Hepatocyte (in vitro differentiated cells): Measurements from ENCODE around the gene IQCM. TPM values are rescaled to one million over a fixed set of nuclear protein-coding genes. Genes with fewer than 3 reads are reported as not detected.

Experiments used
- DNase-seq: peaks from one replicate; pipeline ENCODE4 v3.0.0-alpha.2; 2016; ENCODE audit warnings: low spot score
- H2AFZ ChIP-seq: fragments of 200-600 bp; sonication (generic); 2 replicates; pipeline ENCODE4 v1.6.0; 2016; ENCODE audit warnings: antibody characterized with exemption, mild to moderate bottlenecking
- H3K27ac ChIP-seq: fragments of 200-600 bp; sonication (generic); 2 replicates; pipeline ENCODE4 v1.5.1; 2016; ENCODE audit warnings: mild to moderate bottlenecking
- H3K27me3 ChIP-seq: fragments of 200-600 bp; sonication (generic); 2 replicates; pipeline ENCODE4 v1.6.1; 2016
- H3K36me3 ChIP-seq: fragments of 200-600 bp; sonication (generic); replicated peaks from 2 replicates; pipeline ENCODE4 v1.5.1; 2016; ENCODE audit warnings: low read depth; ENCODE audit not compliant: insufficient read depth
- H3K4me1 ChIP-seq: fragments of 200-600 bp; sonication (generic); 2 replicates; pipeline ENCODE4 v1.5.1; 2016; ENCODE audit warnings: mild to moderate bottlenecking, moderate library complexity; ENCODE audit not compliant: insufficient read depth
- H3K4me2 ChIP-seq: fragments of 200-600 bp; sonication (generic); 2 replicates; pipeline ENCODE4 v1.6.0; 2016
- H3K4me3 ChIP-seq: fragments of 200-600 bp; sonication (generic); 2 replicates; pipeline ENCODE4 v1.5.1; 2016; ENCODE audit warnings: mild to moderate bottlenecking
- H3K79me2 ChIP-seq: fragments of 200-600 bp; sonication (generic); 2 replicates; pipeline ENCODE4 v1.6.0; 2017; ENCODE audit warnings: mild to moderate bottlenecking
- H3K9me2 ChIP-seq: fragments of 200-600 bp; sonication (generic); replicated peaks from 2 replicates; pipeline ENCODE4 v1.6.0; 2017; ENCODE audit warnings: mild to moderate bottlenecking; ENCODE audit not compliant: insufficient read depth
- H3K9me3 ChIP-seq: fragments of 200-600 bp; sonication (generic); 2 replicates; pipeline ENCODE4 v1.5.1; 2016; ENCODE audit warnings: low read depth, mild to moderate bottlenecking
- H4K20me1 ChIP-seq: fragments of 200-600 bp; sonication (generic); 2 replicates; pipeline ENCODE4 v1.6.0; 2016; ENCODE audit warnings: mild to moderate bottlenecking; ENCODE audit not compliant: insufficient read depth, poor library complexity, severe bottlenecking
- EZH2 ChIP-seq: fragments of 200-600 bp; sonication (generic); IDR thresholded peaks from 2 replicates; pipeline ENCODE4 v1.6.1; 2016; ENCODE audit warnings: antibody characterized with exemption, mild to moderate bottlenecking, borderline replicate concordance
- EZH2phosphoT487 ChIP-seq: fragments of 200-600 bp; sonication (generic); IDR thresholded peaks from one replicate; pipeline ENCODE4 v1.6.1; 2018; ENCODE audit warnings: antibody characterized with exemption, mild to moderate bottlenecking, low read depth, moderate library complexity; ENCODE audit not compliant: unreplicated experiment, severe bottlenecking
- WGBS: methylation state at CpG from one replicate; pipeline ENCODE4 v1.1.6; 2016; ENCODE audit warnings: low lambda C conversion rate; ENCODE audit errors: missing lambda C conversion rate; 5-methylcytosine and 5-hydroxymethylcytosine counted together
- polyA plus RNA-seq: library from polyadenylated mRNA; unstranded; fragments of >200 nt; fragmentation: Nextera tagmentation; extraction: Ambion mirVana; gene quantifications from 2 replicates; pipeline ENCODE4 v1.2.1, GENCODE V29; 2016
- total RNA-seq: library from RNA; depleted of rRNA; stranded (reverse); fragments of >200 nt; gene quantifications from 2 replicates; pipeline ENCODE4 v1.2.3, GENCODE V29; 2014
- TF ChIP-seq, protein P1 (sequence below): fragments of 200-600 bp; sonication (generic); IDR thresholded peaks from 2 replicates; pipeline ENCODE4 v1.5.1; 2016; ENCODE audit warnings: antibody characterized with exemption, mild to moderate bottlenecking; ENCODE audit not compliant: poor library complexity

IQCM gene
- total and polyA plus RNA-seq, 2 experiments from 2014 or later, result 0.06 to 1.5 TPM

DNA sequence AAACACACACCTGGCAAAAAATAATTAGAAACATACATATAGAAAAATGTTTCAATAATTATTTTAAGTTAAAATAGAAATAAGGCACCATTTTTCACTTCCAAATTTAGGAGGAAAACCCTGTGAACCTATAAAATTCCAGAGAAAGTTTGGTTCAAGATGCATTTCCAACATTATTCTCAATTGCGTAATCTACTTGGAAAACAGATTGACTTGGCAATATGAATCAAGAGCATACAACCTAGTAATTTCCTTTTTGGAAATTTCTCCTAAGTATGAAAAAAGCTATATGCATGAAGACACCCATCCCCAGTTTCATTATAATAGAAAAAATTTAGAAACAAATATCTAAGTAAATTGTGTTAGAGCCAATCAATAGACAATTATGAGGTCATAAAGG is 242.9 kb downstream of the IQCM start:
- Histone ChIP-seq H3K27ac (no peak overlapping the region), H3K4me1 (no peaks in the 10 kb centered on the region), H3K27me3 (no peaks in the 10 kb centered on the region), H3K4me2 (no peak overlapping the region), H4K20me1 (no peaks in the 10 kb centered on the region), H3K4me3 (no peak overlapping the region), H2AFZ (no peak overlapping the region), H3K9me2 (no peaks in the 10 kb centered on the region), H3K9me3 (no peaks in the 10 kb centered on the region), H3K36me3 (no peaks in the 10 kb centered on the region), H3K79me2 (no peaks in the 10 kb centered on the region)
- 97% methylated on average over 1 of the region's 1 CpG for WGBS
- DNase-seq, result no peak
- no peak for TF ChIP-seq EZH2
- TF ChIP-seq, protein P1, sequence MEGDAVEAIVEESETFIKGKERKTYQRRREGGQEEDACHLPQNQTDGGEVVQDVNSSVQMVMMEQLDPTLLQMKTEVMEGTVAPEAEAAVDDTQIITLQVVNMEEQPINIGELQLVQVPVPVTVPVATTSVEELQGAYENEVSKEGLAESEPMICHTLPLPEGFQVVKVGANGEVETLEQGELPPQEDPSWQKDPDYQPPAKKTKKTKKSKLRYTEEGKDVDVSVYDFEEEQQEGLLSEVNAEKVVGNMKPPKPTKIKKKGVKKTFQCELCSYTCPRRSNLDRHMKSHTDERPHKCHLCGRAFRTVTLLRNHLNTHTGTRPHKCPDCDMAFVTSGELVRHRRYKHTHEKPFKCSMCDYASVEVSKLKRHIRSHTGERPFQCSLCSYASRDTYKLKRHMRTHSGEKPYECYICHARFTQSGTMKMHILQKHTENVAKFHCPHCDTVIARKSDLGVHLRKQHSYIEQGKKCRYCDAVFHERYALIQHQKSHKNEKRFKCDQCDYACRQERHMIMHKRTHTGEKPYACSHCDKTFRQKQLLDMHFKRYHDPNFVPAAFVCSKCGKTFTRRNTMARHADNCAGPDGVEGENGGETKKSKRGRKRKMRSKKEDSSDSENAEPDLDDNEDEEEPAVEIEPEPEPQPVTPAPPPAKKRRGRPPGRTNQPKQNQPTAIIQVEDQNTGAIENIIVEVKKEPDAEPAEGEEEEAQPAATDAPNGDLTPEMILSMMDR, result no peak
- TF ChIP-seq EZH2phosphoT487, result no peak

DNA sequence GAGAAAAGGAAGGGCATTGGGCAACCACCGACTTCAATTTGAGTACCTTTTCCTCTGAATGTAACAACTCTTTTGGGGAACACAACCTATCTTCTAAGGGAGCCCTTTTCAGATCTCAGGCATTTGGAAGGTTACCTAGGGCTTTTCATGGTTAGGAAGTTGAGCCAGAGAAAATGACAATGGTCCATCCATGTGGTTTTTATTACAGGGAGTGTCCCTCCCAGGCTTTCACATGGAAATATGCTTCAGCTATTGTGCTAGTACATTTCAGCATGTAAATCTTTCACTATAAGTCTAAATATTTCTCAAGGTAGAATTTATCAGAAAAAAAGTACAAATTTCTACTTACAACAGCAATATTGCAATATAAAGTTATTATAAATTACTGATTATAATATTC is 259.8 kb downstream of the IQCM start:
- Histone ChIP-seq H3K27ac (no peak overlapping the region), H3K27me3 (no peaks in the 10 kb centered on the region), H3K9me3 (no peaks in the 10 kb centered on the region), H2AFZ (no peak overlapping the region), H3K4me2 (no peak overlapping the region), H3K36me3 (no peaks in the 10 kb centered on the region), H3K79me2 (no peaks in the 10 kb centered on the region), H3K4me1 (no peaks in the 10 kb centered on the region), H4K20me1 (no peaks in the 10 kb centered on the region), H3K4me3 (no peak overlapping the region), H3K9me2 (no peaks in the 10 kb centered on the region)
- TF ChIP-seq EZH2phosphoT487, result no peak
- no peak for TF ChIP-seq EZH2
- TF ChIP-seq, protein P1, result no peak
- 87% methylated on average over 1 of the region's 1 CpG for WGBS
- no peak for DNase-seq

DNA sequence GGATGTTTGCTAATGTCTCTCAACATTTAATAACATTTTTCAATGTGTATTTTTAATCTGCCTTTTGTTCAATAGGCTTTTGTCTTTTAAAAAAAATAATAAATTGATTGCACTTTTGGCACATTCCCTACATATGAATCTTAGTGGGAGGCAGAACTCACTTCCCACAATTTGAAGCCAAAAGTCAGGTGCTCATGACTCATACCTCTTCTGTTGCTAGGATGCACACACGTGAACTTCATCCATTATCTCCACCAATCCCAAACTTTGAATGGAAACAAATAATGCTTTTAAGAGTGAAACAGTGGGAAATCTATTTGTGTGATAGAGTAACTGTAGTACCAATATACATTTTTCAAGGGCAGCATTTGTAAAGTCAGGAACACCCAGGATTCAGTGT is 260.5 kb downstream of the IQCM start:
- no peaks in the 10 kb centered on the region for H3K36me3 ChIP-seq
- H3K9me3 ChIP-seq, result no peaks in the 10 kb centered on the region
- no peak overlapping the region for H3K27ac ChIP-seq
- no peaks in the 10 kb centered on the region for H3K27me3 ChIP-seq
- DNase-seq, result no peak
- 69% methylated on average over 1 of the region's 1 CpG for WGBS
- no peaks in the 10 kb centered on the region for H4K20me1 ChIP-seq
- H3K4me1 ChIP-seq, result no peaks in the 10 kb centered on the region
- H3K9me2 ChIP-seq, result no peaks in the 10 kb centered on the region
- TF ChIP-seq EZH2phosphoT487 (no peak), EZH2 (no peak)
- TF ChIP-seq, protein P1, result no peak
- H3K4me2 ChIP-seq, result no peak overlapping the region
- no peaks in the 10 kb centered on the region for H3K79me2 ChIP-seq
- no peak overlapping the region for H3K4me3 ChIP-seq
- H2AFZ ChIP-seq, result no peak overlapping the region
